HG02981 (cell line): ENCODE data around the gene SH3BGRL.
"Not testable (repeated sequence)": the region's sequence is repeated elsewhere in the genome, so short reads cannot be mapped to it uniquely, and the experiment has no call there.

Experiments
- ATAC-seq: cut with Tn5 transposase; IDR thresholded peaks from one replicate; pipeline ENCODE4 v1.9.1; 2021; ENCODE audit warnings: mild to moderate bottlenecking, moderate library complexity; ENCODE audit not compliant: unreplicated experiment

Gene SH3BGRL

GRCh38 chrX:81259020-81259713, 57.3 kb downstream of the SH3BGRL start:
- ATAC-seq, result no peak

DNA sequence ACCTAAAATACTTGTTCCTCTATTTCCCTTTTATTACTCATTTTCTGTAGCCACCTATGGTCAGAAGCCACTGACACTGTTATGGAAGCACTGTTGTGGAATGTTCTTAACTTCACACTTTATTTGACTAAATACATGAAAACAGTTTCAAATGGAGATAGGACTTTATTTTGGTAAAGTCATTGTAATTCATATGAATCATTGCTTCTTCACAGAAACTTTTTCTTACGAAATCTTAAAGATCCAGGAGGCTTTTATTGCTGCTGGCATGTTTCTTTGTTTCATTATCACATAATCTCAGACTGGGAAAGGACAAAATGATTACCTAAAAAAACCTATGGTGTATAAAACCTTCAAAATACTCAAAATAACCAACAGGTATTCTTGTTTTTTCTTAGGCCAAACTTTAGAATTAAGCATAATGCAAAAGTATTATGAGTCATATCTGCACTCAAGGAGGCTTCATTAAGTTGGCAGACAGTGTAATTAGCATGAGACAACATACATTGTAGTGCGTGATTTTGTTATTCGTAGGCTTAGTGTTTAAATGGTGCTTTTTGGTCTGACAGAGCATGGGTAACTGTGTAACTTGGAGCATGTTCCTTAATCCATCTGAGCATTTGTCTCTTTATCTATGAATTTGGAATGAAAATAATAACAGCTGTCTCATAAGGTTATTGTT, 58.0 kb downstream of the SH3BGRL start:
- no peak for ATAC-seq

- no peak for ATAC-seq
Observed at GRCh38 chrX:81261576-81261975, 59.7 kb downstream of the SH3BGRL start.

- no peak for ATAC-seq
Observed at GRCh38 chrX:81263059-81263458, 61.2 kb downstream of the SH3BGRL start.

DNA sequence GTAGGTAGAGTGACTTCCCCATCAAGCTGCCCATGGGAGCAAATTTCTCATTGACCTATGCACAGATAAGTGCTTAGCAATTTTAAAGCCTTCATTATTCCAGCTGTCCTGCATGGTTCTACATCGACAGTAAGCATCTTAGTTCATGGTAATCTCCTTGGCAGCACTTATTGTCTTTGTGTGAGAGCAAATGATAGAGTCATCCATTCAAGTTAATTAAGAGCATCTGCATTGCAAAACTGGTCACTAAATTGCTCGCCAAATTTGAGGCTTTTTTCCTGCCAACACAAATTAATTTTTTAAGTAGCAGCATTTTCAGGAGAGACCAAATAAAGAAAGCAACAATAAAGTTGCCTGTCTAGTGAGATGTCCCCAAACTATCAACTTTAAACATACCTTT, 76.7 kb downstream of the SH3BGRL start:
- no peak for ATAC-seq

DNA sequence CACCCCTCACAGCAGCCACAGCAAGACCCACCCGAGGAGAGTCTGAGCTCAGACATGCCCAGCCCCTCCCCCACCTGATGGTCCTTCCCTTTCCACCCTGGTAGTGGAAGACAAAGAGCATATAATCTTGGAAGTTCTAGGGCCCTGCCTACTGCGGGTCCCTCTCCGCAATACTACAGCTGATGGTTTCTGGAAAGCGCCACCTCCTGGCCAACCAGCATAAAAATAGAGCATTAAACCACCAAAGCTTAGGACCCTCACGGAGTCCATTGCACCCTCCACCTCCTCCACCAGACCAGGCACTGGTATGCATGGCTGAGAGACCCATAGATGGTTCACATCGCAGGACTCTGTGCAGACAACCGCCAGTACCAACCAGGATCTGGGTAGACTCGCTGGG, 78.2 kb downstream of the SH3BGRL start:
- ATAC-seq, result no peak

GRCh38 chrX:81286075-81286474, 84.2 kb downstream of the SH3BGRL start:
- ATAC-seq, result no peak

GRCh38 chrX:81286608-81287007, 84.7 kb downstream of the SH3BGRL start:
- ATAC-seq, result no peak

GRCh38 chrX:81291996-81292395, 90.1 kb downstream of the SH3BGRL start:
- no peak for ATAC-seq

DNA sequence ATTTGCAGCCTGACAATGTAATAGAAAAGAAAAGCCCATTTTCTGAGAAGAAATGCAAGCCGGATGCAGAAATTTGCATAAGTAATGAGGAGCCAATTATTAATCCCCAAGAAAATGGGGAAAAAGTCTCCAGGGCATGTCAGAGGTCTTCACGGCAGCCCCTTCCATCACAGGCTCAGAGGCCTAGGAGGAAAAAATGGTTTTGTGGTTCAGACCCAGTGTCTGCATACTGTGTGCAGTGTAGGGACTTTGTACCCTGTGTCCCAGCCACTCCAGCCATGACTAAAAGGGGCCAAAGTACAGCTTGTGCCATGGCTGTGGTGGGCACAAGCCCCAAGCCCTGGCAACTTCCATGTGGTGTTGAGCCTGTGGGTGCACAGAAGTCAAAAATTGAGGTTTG, 92.2 kb downstream of the SH3BGRL start:
- ATAC-seq, result no peak

DNA sequence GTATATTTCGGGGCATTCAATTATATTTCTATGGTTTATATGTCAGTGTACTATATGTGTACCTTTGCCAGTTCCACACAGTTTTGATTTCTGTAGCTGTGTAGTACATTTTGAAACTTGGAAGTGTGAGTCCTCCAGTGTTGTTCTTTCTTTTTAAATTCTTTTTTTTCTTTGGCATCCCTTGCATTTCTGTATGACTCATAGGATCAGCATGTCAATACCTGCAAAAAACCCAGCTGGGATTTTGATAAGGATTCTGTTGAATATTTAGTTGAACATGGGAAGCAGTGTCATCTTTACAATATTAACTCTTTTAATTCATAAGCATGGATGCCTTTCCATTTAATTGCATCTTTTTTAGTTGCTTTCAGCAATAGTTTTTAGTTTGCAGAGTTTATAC, 100.0 kb downstream of the SH3BGRL start:
- ATAC-seq, result no peak

DNA sequence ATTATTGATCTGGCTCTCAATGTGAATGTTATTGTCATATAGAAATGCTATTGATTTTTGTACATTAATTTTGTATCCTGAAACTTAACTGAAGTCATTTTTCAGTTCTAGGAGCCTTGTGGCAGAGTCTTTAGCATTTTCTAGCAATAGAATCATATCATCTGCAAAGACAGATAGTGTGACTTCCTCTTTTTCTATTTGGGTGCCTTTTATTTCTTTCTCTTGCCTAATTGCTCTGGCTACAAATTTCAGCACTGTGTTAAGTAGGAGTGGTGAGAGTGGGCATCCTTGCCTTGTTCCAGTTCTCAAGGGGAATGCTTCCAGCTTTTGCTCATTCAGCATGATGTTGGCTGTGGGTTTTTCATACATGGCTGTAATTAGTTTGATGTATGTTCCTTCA, 102.7 kb downstream of the SH3BGRL start:
- no peak for ATAC-seq

DNA sequence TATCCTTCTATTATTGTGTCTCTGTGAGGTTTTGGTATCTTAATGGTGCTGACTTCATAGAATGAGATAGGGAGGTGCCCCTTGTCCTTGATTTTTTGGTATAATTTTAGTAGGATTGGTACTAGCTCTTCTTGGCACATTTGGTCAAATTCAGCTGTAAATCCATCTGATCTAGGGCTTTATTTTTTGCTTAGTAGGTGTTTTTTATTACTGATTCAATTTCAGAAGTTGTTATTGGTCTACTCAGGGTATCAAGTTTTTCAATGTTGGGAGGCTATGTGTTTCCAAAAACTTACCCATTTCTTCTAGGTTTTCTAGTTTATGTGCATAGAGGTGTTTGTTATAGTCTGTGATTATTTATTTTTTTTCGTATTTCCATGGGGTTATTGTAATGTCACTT, 103.3 kb downstream of the SH3BGRL start:
- ATAC-seq, result no peak

GRCh38 chrX:81308086-81308829, 106.4 kb downstream of the SH3BGRL start:
- ATAC-seq, result no peak

DNA sequence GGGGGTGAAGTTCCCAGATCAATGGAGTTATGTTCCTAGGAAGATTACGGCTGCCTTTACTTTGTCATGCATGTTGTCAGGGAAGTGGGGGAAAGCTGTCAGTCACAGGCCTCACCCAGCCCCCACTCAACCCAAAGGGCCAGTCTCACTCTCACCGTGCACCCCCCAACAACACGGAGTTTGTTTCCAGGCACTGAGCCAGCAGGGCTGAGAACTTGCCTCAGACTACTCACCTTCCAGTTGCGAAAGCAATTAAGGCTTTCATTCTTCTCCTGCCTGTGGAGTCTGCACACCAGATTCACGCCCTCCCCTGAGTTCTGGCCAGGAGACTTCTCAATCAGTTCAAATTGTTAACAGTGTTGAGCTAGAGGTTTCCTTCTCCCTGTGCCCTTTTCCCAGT, 114.3 kb downstream of the SH3BGRL start:
- ATAC-seq, result no peak

- not testable (repeated sequence) for ATAC-seq
Observed at GRCh38 chrX:81331653-81332052, 129.8 kb downstream of the SH3BGRL start.

DNA sequence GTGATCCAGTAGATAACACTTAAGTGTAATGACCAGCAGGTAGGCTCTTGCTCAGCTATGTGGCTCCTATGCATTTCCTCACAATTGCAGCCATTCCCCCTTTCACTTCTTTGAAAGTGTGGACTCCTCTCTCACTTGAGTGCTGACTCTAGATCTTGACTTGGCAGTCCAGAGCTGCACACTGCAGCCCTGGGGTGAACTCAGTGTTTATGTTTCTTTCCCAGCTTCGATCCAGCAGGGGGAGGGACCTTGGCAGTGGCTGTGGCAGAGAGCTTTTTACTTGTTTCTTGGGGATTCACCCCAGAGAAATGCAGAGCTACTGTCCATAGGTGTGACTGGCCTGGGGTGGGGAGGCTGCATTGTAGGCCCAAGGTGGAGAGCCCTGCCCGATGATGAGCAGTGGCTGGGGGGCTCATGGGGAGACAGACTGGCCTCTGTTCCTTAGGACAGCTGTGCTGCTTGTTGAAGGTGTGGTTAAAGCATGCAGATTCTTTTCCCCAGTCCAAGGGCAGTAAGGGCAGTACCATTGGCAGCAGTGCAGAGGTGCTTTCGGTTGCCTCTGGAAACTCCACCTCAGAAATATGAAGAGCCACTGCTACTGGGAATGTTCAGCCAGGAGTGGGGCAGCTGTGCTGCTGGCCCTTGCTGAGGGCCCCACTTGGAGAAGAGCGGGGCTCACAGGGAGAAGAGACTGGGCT, 134.7 kb downstream of the SH3BGRL start:
- ATAC-seq, result no peak

DNA sequence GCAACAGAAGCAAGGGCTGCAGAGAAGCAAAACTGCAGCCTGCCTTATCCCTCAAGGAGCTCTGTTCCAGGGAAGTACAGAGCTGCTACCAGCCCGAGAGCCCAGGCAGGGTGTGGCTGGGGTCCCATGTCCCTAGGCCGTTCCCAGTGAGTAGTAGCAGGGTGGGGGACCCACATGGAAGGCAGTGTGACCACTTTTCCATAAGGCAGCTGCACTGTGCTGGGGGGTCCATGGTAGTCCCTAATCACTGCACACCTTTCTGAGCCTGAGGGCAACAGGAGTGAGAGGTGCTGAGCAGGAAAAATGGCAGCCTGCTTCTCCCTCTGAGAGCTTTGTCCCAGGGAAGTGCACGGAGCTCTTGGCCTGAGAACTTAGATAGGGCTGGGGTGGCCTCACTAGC, 135.9 kb downstream of the SH3BGRL start:
- ATAC-seq, result no peak

- no peak for ATAC-seq
Observed at GRCh38 chrX:81338924-81339323, 137.0 kb downstream of the SH3BGRL start.

DNA sequence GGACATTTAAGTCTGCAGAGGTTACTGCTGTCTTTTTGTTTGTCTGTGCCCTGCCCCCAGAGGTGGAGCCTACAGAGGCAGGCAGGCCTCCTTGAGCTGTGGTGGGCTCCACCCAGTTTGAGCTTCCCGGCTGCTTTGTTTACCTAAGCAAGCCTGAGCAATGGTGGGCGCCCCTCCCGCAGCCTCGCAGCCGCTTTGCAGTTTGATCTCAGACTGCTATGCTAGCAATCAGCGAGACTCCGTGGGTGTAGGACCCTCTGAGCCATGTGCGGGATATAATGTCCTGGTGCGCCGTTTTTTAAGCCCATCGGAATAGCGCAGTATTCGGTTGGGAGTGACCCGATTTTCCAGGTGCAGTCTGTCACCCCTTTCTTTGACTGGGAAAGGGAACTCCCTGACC, 143.4 kb downstream of the SH3BGRL start:
- not testable (repeated sequence) for ATAC-seq
